Placental epithelial cell (primary cell): ENCODE results near the gene MINDY3. TPM values are rescaled to one million over a fixed set of nuclear protein-coding genes. Genes with fewer than 3 reads are reported as not detected.

Experiments
- total RNA-seq: library from RNA; depleted of rRNA; stranded (reverse); fragments of >200 nt; gene quantifications from 2 replicates; pipeline ENCODE4 v1.2.3, GENCODE V29; 2012

MINDY3 gene
- 32.0 and 37.3 TPM in 2 replicates for total RNA-seq

GRCh38 chr10:15859906-15860691 is at the start of gene MINDY3:
Gene MINDY3 (minus strand): TSS chr10:15860507. CDS start chr10:15860299, 208 bp downstream.

Other genes with a start within 250 kb of the MINDY3 start
- under 0.01 TPM in 1 of 2 replicates, not detected in the other for gene ITGA8, start 140.6 kb downstream of the MINDY3 start, total RNA-seq